ENCODE data around the gene C5orf15. TPM values are rescaled to one million over a fixed set of nuclear protein-coding genes. Genes with fewer than 3 reads are reported as not detected.

Gene C5orf15
- 63.7 and 66.7 TPM in 2 replicates for total RNA-seq

DNA sequence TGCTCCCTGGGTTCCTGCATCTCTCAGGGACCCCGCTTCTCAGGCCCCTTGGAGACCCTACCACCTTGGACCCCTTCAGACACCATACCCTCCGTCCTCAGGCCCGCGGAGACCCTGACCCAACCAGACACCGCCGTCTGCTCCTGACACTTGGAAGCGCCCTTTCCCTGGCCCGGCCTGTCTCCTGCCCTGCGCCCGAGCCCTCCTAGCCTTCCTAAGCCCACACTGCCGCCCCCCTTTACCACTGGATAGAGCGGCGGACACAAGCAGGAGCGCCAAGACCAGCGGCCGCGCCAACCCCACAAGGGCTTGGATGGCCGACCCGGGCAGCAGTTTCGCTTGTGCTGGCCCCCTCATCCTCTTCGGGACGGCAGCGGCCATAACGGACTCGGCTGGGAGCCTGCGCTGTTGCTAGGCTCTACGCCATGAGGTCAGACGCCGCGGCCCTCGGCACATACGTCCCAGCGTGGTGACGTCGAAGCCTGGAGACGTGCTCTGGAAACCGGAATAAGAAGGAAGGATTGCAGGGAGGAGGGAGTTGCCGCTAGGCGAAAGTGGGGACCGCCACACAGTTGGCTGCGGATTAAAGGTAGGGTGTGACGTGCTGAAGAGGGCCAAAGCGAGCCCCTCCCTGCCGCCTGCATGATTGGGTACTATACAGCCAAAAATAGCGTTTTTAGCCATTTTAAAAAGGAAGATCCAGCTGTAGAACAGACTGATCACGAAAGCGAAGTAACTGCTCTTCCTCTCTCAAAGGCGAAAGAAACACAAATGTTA is at the start of gene C5orf15:
TSS of gene C5orf15 (minus strand) at position 422 of the 777 bp plus-strand sequence. CDS start at position 381, 41 bp downstream.
- Mint-ChIP-seq H3K36me3 (ENCODE audit: low read depth) (peaks cover 63% of the 10 kb centered on the region), H3K27me3 (ENCODE audit: low read depth) (no peaks in the 10 kb centered on the region), H3K4me3 (ENCODE audit: low read depth) (peak within 1 kb of the TSS; percentile 96), H3K4me1 (ENCODE audit: low read depth) (peaks cover 39% of the 10 kb centered on the region), H3K9me3 (peaks cover 4% of the 10 kb centered on the region), H3K27ac (peak within 1 kb of the TSS; percentile 93)
- peak; percentile 91 for DNase-seq (ENCODE audit: low spot score)
- intact Hi-C loops (cut with micrococcal nuclease), result loop anchor here (1.0 to 2.0 kb wide), 3 partner anchors 9 to 38 kb away; partner anchors contain the start of gene VDAC1

- no peak for DNase-seq (ENCODE audit: low spot score)
- intact Hi-C loops (cut with micrococcal nuclease), result loop anchor here (10.0 kb wide), 1 partner anchor 636 kb away; the partner anchor contains the start of gene SEC24A
- peaks cover 13% of the 10 kb centered on the region for H3K36me3 Mint-ChIP-seq (ENCODE audit: low read depth)
- no peaks in the 10 kb centered on the region for H3K9me3 Mint-ChIP-seq
- no peak overlapping the region for H3K27ac Mint-ChIP-seq
- H3K27me3 Mint-ChIP-seq (ENCODE audit: low read depth), result peaks cover 6% of the 10 kb centered on the region
- peaks cover 14% of the 10 kb centered on the region for H3K4me1 Mint-ChIP-seq (ENCODE audit: low read depth)
- H3K4me3 Mint-ChIP-seq (ENCODE audit: low read depth), result no peak overlapping the region
Observed at GRCh38 chr5:134008266-134008749, 39.9 kb upstream of the C5orf15 start.

DNA sequence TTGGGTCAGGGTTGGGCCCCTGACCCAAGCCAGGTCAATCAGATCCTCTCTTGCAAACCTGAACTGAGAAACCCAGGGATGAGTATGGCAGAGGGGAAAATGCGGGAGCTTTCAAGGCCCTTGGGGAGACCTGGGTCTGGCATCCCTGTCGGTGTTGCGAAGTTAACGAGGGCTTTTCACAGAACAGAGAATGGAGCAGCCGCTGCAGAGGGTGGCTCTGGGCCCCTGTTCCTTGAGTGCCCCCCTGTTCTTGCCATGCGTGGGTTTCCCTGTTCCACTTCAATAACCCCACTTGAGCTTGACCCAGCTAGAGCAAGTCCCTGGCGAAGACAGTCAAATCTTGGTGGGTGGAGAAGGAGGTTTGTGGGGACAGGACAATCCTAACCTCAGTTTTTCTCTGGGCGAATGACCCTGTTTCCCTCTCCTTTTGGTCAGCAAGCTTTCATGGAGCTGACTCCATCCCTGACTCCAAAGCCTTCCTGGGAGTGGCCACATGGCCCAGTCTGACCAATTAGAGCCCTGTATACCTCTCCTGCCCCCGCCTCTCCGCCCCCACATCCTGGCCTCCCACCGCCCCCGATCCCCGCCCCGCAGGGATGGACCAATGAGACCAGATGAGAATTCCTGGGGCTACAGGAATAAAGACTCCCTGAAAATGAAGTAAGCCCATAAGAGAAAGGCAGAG is 39.3 kb upstream of the C5orf15 start:
- H3K27me3 Mint-ChIP-seq (ENCODE audit: low read depth), result peaks cover 1% of the 10 kb centered on the region
- H3K4me3 Mint-ChIP-seq (ENCODE audit: low read depth), result no peak overlapping the region
- H3K9me3 Mint-ChIP-seq, result no peaks in the 10 kb centered on the region
- peaks cover 19% of the 10 kb centered on the region for H3K36me3 Mint-ChIP-seq (ENCODE audit: low read depth)
- H3K27ac Mint-ChIP-seq, result no peak overlapping the region
- peaks cover 18% of the 10 kb centered on the region for H3K4me1 Mint-ChIP-seq (ENCODE audit: low read depth)
- intact Hi-C loops (cut with micrococcal nuclease), result loop anchor here (10.0 kb wide), 1 partner anchor 637 kb away; the partner anchor contains the start of gene SEC24A
- DNase-seq (ENCODE audit: low spot score), result no peak

GRCh38 chr5:134006115-134006514 is 37.7 kb upstream of the C5orf15 start:
- H3K27me3 Mint-ChIP-seq (ENCODE audit: low read depth), result no peaks in the 10 kb centered on the region
- no peak for DNase-seq (ENCODE audit: low spot score)
- H3K27ac Mint-ChIP-seq, result peak overlapping the region; percentile 49
- H3K36me3 Mint-ChIP-seq (ENCODE audit: low read depth), result peaks cover 33% of the 10 kb centered on the region
- H3K4me3 Mint-ChIP-seq (ENCODE audit: low read depth), result peak overlapping the region; percentile 92
- intact Hi-C loops (cut with micrococcal nuclease), result loop anchor here (10.0 kb wide), 1 partner anchor 639 kb away; the partner anchor contains the start of gene SEC24A
- peaks cover 30% of the 10 kb centered on the region for H3K4me1 Mint-ChIP-seq (ENCODE audit: low read depth)
- no peaks in the 10 kb centered on the region for H3K9me3 Mint-ChIP-seq

GRCh38 chr5:134005417-134006061 is 37.1 kb upstream of the C5orf15 start:
- intact Hi-C loops (cut with micrococcal nuclease), result loop anchor here (2.0 to 10.0 kb wide), 2 partner anchors 37 to 639 kb away; partner anchors contain the start of genes C5orf15 and SEC24A
- no peaks in the 10 kb centered on the region for H3K9me3 Mint-ChIP-seq
- peaks cover 33% of the 10 kb centered on the region for H3K4me1 Mint-ChIP-seq (ENCODE audit: low read depth)
- H3K36me3 Mint-ChIP-seq (ENCODE audit: low read depth), result peaks cover 39% of the 10 kb centered on the region
- H3K27me3 Mint-ChIP-seq (ENCODE audit: low read depth), result no peaks in the 10 kb centered on the region
- no peak for DNase-seq (ENCODE audit: low spot score)
- H3K27ac Mint-ChIP-seq, result peak overlapping the region; percentile 86
- H3K4me3 Mint-ChIP-seq (ENCODE audit: low read depth), result peak overlapping the region; percentile 92

DNA sequence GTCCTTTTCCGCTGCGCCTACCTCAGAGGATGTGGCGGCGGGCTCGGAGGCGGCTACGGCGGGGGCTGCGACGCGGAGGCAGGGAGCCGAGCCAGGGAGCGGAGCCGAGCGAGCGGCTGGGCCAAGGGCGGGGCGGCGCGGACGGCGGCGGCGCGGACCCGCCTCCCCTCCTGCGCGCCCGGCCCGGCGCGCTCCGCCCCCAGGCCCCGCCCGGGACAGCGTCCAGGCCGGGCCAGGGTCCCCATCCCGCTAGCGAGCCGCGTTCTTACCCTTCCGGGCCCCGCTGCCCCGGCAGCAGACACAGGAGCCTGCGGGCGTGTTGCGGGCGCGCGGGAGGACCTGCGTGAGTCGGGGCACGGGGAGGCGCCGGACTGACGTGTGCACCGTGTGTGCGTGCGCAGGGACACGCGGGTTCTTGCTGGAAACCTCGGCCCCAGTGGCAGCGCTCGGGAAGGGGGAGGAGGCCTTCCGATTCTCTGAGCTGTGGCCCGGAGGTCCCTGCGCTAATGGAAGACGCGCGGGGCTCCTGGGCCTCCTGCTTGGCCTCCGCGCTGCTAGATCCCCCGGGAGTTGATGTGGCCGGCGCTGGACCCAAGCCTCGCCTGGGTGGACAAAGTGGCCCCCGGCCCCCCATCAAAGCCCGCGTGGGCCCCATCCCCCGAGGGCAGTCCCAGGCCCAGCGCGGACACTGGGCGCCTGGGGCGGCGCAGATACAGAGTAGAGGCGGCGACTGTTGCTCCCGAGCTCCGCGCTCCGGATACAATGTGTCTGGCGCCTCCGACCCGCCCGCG is 36.4 kb upstream of the C5orf15 start, which contains the start of gene VDAC1:
TSS of gene VDAC1 (minus strand) at position 350 of the 791 bp plus-strand sequence. CDS start 11,963 bp downstream, outside the sequence.
- peak; percentile 81 for DNase-seq (ENCODE audit: low spot score)
- Mint-ChIP-seq H3K9me3 (no peaks in the 10 kb centered on the region), H3K4me3 (ENCODE audit: low read depth) (peak within 1 kb of the TSS; percentile 92), H3K36me3 (ENCODE audit: low read depth) (peaks cover 46% of the 10 kb centered on the region), H3K4me1 (ENCODE audit: low read depth) (peaks cover 39% of the 10 kb centered on the region), H3K27ac (peak within 1 kb of the TSS; percentile 97), H3K27me3 (ENCODE audit: low read depth) (no peaks in the 10 kb centered on the region)
- intact Hi-C loops (cut with micrococcal nuclease), result loop anchor here (1.0 to 10.0 kb wide), 3 partner anchors 36 to 640 kb away; partner anchors contain the start of genes C5orf15, PPP2CA and SEC24A

DNA sequence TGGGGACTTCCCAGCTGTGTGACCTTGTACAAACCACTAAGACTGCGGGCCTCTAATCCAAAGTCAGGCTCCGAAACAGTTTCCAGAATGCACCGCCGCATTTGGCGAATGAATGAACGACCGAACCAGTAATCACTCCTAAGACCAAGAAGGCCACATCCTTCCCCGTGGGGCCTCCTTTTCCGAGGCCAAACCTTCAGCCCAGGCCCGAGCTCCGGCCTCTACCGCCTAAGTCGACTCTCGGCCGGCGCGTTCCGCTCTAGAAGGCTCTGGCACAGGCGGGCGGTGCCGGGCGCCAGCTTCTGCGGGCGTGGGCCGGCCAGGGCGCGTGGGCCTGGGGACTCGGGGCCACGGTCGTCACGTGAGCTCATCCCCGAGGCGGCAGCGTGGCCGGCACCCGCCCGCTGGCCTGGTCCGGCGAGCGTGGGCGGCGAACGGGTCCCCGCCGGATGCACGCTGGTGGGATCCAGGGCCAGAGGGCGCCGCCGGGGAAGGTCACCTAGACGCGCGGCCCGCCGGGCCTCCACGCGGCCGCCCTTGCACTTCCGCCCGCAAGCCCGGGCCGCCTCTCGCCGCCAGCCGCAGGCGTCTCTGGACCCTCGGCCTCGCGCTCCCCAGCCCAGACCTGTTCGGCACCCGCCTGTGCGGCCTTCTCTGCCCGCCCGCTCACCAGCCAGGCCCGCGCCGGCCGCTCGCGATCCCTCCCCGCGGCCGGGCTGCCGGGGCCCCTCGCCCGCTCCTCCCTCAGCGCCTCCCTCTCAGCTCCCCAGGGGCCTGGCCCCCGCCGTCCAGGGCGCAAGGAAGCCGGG is 35.6 kb upstream of the C5orf15 start:
- Mint-ChIP-seq H3K4me3 (ENCODE audit: low read depth) (peak overlapping the region; percentile 90), H3K4me1 (ENCODE audit: low read depth) (peaks cover 43% of the 10 kb centered on the region), H3K36me3 (ENCODE audit: low read depth) (peaks cover 50% of the 10 kb centered on the region), H3K27me3 (ENCODE audit: low read depth) (no peaks in the 10 kb centered on the region), H3K27ac (peak overlapping the region; percentile 97), H3K9me3 (no peaks in the 10 kb centered on the region)
- peak; percentile 33 for DNase-seq (ENCODE audit: low spot score)
- intact Hi-C loops (cut with micrococcal nuclease), result loop anchor here (1.0 to 10.0 kb wide), 3 partner anchors 35 to 641 kb away; partner anchors contain the start of genes C5orf15, PPP2CA and SEC24A

GRCh38 chr5:134003064-134003816 is 34.8 kb upstream of the C5orf15 start:
- DNase-seq (ENCODE audit: low spot score), result no peak
- intact Hi-C loops (cut with micrococcal nuclease), result loop anchor here (10.0 kb wide), 1 partner anchor 642 kb away; the partner anchor contains the start of gene SEC24A
- Mint-ChIP-seq H3K9me3 (no peaks in the 10 kb centered on the region), H3K36me3 (ENCODE audit: low read depth) (peaks cover 50% of the 10 kb centered on the region), H3K4me3 (ENCODE audit: low read depth) (peak overlapping the region; percentile 90), H3K27ac (peak overlapping the region; percentile 97), H3K27me3 (ENCODE audit: low read depth) (no peaks in the 10 kb centered on the region), H3K4me1 (ENCODE audit: low read depth) (peaks cover 41% of the 10 kb centered on the region)

DNA sequence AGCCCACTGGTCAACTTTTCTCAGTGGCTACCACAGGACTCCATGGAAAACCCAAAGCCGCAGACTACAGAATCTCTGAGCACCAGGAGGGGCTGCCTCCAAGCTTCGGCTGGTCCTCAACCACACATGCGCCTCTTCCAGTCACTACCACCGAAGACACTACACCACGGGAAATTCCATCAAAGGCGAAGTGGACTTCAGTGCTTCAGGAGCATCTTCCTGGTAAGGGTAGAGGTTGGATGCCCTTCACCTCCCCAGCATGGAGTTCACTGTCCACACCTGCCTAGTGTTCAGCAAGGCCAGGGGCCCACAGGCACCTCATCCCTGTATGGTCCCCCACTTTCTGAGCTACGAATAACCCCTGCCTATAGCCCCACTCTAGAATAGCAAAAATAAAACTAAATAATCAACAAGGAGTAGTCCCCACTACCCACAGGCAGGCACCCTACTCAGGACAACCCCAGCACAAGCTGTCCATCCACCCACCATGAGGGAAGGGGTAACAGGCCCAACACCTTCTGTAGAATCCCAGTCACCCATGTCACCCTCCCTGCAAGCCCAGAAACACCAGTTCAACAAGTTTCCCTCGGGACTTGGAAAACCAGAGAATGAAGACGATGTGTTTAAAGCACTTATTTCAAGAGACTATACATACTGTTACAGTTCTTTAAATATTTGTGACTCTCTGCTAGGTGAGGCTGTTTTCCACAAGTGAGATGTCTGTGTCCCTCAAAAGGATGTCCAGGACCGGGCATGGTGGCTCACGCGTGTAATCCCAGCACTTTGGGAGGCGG is 33.7 kb upstream of the C5orf15 start:
- peak overlapping the region; percentile 90 for H3K4me3 Mint-ChIP-seq (ENCODE audit: low read depth)
- no peaks in the 10 kb centered on the region for H3K27me3 Mint-ChIP-seq (ENCODE audit: low read depth)
- no peaks in the 10 kb centered on the region for H3K9me3 Mint-ChIP-seq
- intact Hi-C loops (cut with micrococcal nuclease), result loop anchor here (10.0 kb wide), 1 partner anchor 643 kb away; the partner anchor contains the start of gene SEC24A
- DNase-seq (ENCODE audit: low spot score), result no peak
- peak overlapping the region; percentile 72 for H3K27ac Mint-ChIP-seq
- peaks cover 40% of the 10 kb centered on the region for H3K4me1 Mint-ChIP-seq (ENCODE audit: low read depth)
- peaks cover 50% of the 10 kb centered on the region for H3K36me3 Mint-ChIP-seq (ENCODE audit: low read depth)
